H9 (cell line): ENCODE data around the gene BPIFA3. TPM values are rescaled to one million over a fixed set of nuclear protein-coding genes. Genes with fewer than 3 reads are reported as not detected.

Experiments
- DNase-seq: peaks from one replicate; pipeline ENCODE4 v3.0.0-alpha.2; 2017
- H2AFZ ChIP-seq: one replicate; pipeline ENCODE4 v1.6.1; 2013; ENCODE audit warnings: mild to moderate bottlenecking, low read length, control low read depth, moderate library complexity
- H2AK5ac ChIP-seq: 2 replicates; pipeline ENCODE4 v1.6.1; 2013; ENCODE audit warnings: low read length, control low read depth, mixed read lengths; ENCODE audit not compliant: insufficient read length
- H2BK120ac ChIP-seq: one replicate; pipeline ENCODE4 v1.6.1; 2013; ENCODE audit warnings: low read depth, mild to moderate bottlenecking, low read length, control low read depth, inconsistent platforms; ENCODE audit not compliant: poor library complexity, severe bottlenecking
- H2BK12ac ChIP-seq: 2 replicates; pipeline ENCODE4 v1.6.1; 2013; ENCODE audit warnings: low read length, control low read depth, mixed read lengths, low read depth; ENCODE audit not compliant: insufficient read length
- H2BK15ac ChIP-seq: 2 replicates; pipeline ENCODE4 v1.6.1; 2013; ENCODE audit warnings: low read depth, low read length, control low read depth
- H2BK20ac ChIP-seq: one replicate; pipeline ENCODE4 v1.6.1; 2013; ENCODE audit warnings: low read depth, mild to moderate bottlenecking, low read length, control low read depth, inconsistent platforms; ENCODE audit not compliant: poor library complexity, severe bottlenecking
- H2BK5ac ChIP-seq: 2 replicates; pipeline ENCODE4 v1.6.1; 2013; ENCODE audit warnings: low read length, control low read depth, mixed read lengths; ENCODE audit not compliant: insufficient read length
- H3K14ac ChIP-seq: 2 replicates; pipeline ENCODE4 v1.6.1; 2013; ENCODE audit warnings: low read length, control low read depth; ENCODE audit not compliant: insufficient read depth
- H3K18ac ChIP-seq: 2 replicates; pipeline ENCODE4 v1.6.1; 2013; ENCODE audit warnings: low read depth, mild to moderate bottlenecking, mixed read lengths, low read length, control low read depth; ENCODE audit not compliant: insufficient read length
- H3K23ac ChIP-seq: 2 replicates; pipeline ENCODE4 v1.6.1; 2013; ENCODE audit warnings: low read length, control low read depth, mixed read lengths, low read depth; ENCODE audit not compliant: insufficient read length
- H3K23me2 ChIP-seq: 2 replicates; pipeline ENCODE4 v1.6.1; 2013; ENCODE audit warnings: low read depth, mild to moderate bottlenecking, mixed read lengths, low read length, control low read depth; ENCODE audit not compliant: insufficient read length, poor library complexity, severe bottlenecking
- H3K27ac ChIP-seq: 2 replicates; pipeline ENCODE4 v1.5.1; 2013; ENCODE audit warnings: low read length, control low read depth, mixed read lengths, low read depth; ENCODE audit not compliant: insufficient read length
- H3K27me3 ChIP-seq: 2 replicates; pipeline ENCODE4 v1.6.1; 2013; ENCODE audit warnings: low read length, control low read depth, inconsistent platforms; ENCODE audit not compliant: insufficient read depth
- H3K4ac ChIP-seq: 2 replicates; pipeline ENCODE4 v1.6.1; 2013; ENCODE audit warnings: low read depth, mild to moderate bottlenecking, control low read depth, inconsistent platforms, low read length, moderate library complexity
- H3K4me1 ChIP-seq: 2 replicates; pipeline ENCODE4 v1.6.1; 2013; ENCODE audit warnings: low read length, control low read depth, inconsistent platforms; ENCODE audit not compliant: insufficient read depth
- H3K4me2 ChIP-seq: 2 replicates; pipeline ENCODE4 v1.6.1; 2013; ENCODE audit warnings: low read length, control low read depth, mixed read lengths; ENCODE audit not compliant: insufficient read length, insufficient read depth
- H3K56ac ChIP-seq: 2 replicates; pipeline ENCODE4 v1.6.1; 2013; ENCODE audit warnings: low read depth, mild to moderate bottlenecking, mixed read lengths, low read length, control low read depth; ENCODE audit not compliant: insufficient read length
- H3K79me1 ChIP-seq: 2 replicates; pipeline ENCODE4 v1.6.1; 2013; ENCODE audit warnings: low read depth, mild to moderate bottlenecking, moderate library complexity, low read length, control low read depth, inconsistent platforms; ENCODE audit not compliant: insufficient read depth, poor library complexity, severe bottlenecking
- H3K79me2 ChIP-seq: 2 replicates; pipeline ENCODE4 v1.6.1; 2013; ENCODE audit warnings: low read length, control low read depth, inconsistent platforms; ENCODE audit not compliant: insufficient read depth
- H3K9ac ChIP-seq: 2 replicates; pipeline ENCODE4 v1.6.1; 2013; ENCODE audit warnings: low read length, control low read depth, mixed read lengths; ENCODE audit not compliant: insufficient read length; ENCODE audit errors: extremely low read depth
- H3K9me3 ChIP-seq: one replicate; pipeline ENCODE4 v1.6.1; 2013; ENCODE audit warnings: low read depth, low read length, inconsistent platforms; ENCODE audit not compliant: control insufficient read depth
- H3T11ph ChIP-seq: one replicate; pipeline ENCODE4 v1.6.1; 2013; ENCODE audit warnings: mild to moderate bottlenecking, low read length, control low read depth, inconsistent platforms
- H4K20me1 ChIP-seq: one replicate; pipeline ENCODE4 v1.6.1; 2013; ENCODE audit not compliant: control insufficient read depth, insufficient read length, insufficient read depth
- H4K5ac ChIP-seq: 2 replicates; pipeline ENCODE4 v1.6.1; 2013; ENCODE audit warnings: low read depth, mild to moderate bottlenecking, mixed read lengths, low read length, control low read depth; ENCODE audit not compliant: insufficient read length
- H4K8ac ChIP-seq: replicated peaks from 2 replicates; pipeline ENCODE4 v1.6.1; 2013; ENCODE audit warnings: low read length, control low read depth, mixed read lengths, low read depth; ENCODE audit not compliant: insufficient read length
- H4K91ac ChIP-seq: 2 replicates; pipeline ENCODE4 v1.6.1; 2013; ENCODE audit warnings: low read depth, mild to moderate bottlenecking, moderate library complexity, mixed read lengths, low read length, control low read depth; ENCODE audit not compliant: insufficient read length
- H3K27ac Mint-ChIP-seq, 3 experiments: 2 replicates in 2 of 3; 3 replicates in 1 of 3; pipeline ENCODE4 v1.8.0; 2020 to 2021; ENCODE audit warnings: mixed read lengths in 3 of 3, mild to moderate bottlenecking in 1 of 3, moderate library complexity in 1 of 3
- H3K27me3 Mint-ChIP-seq: 2 replicates; pipeline ENCODE4 v1.8.0; 2021; ENCODE audit warnings: low read depth, mild to moderate bottlenecking, moderate library complexity, mixed read lengths
- H3K36me3 Mint-ChIP-seq, 3 experiments: 2 replicates in 2 of 3; 3 replicates in 1 of 3; pipeline ENCODE4 v1.8.0; 2020 to 2021; ENCODE audit warnings: low read depth in 3 of 3, mixed read lengths in 3 of 3; ENCODE audit not compliant: insufficient read depth in 1 of 3
- H3K4me1 Mint-ChIP-seq, 2 experiments: 2 replicates each; pipeline ENCODE4 v1.8.0; 2020; ENCODE audit warnings: mixed read lengths in 2 of 2
- H3K4me3 Mint-ChIP-seq, 2 experiments: 2 replicates in 1 of 2; 3 replicates in 1 of 2; pipeline ENCODE4 v1.8.0; 2020 to 2021; ENCODE audit warnings: mild to moderate bottlenecking in 2 of 2, mixed read lengths in 2 of 2, moderate library complexity in 1 of 2
- H3K9me3 Mint-ChIP-seq, 2 experiments: 2 replicates in 1 of 2; 3 replicates in 1 of 2; pipeline ENCODE4 v1.8.0; 2020; ENCODE audit warnings: mild to moderate bottlenecking in 2 of 2, mixed read lengths in 2 of 2, moderate library complexity in 1 of 2
- WGBS: extraction: QIAGEN DNeasy Blood & Tissue Kit; methylation state at CpG from one replicate; pipeline ENCODE4 v1.1.7; 2013; ENCODE audit warnings: missing lambda C conversion rate, low lambda C conversion rate, mixed read lengths; ENCODE audit not compliant: insufficient read length; ENCODE audit errors: extremely low coverage; 5-methylcytosine and 5-hydroxymethylcytosine counted together
- total RNA-seq: library from RNA; stranded (reverse); gene quantifications from 2 replicates; pipeline ENCODE4 v1.2.1, GENCODE V29; 2021
- TF ChIP-seq, protein P1 (sequence below): fragments of 200-600 bp; sonication (generic); conservative IDR thresholded peaks from 3 replicates; pipeline ENCODE4 v1.8.0; 2021; ENCODE audit warnings: antibody characterized with exemption, mild to moderate bottlenecking

BPIFA3 gene
- total RNA-seq, 1 experiment from 2014 or later = not detected

DNA sequence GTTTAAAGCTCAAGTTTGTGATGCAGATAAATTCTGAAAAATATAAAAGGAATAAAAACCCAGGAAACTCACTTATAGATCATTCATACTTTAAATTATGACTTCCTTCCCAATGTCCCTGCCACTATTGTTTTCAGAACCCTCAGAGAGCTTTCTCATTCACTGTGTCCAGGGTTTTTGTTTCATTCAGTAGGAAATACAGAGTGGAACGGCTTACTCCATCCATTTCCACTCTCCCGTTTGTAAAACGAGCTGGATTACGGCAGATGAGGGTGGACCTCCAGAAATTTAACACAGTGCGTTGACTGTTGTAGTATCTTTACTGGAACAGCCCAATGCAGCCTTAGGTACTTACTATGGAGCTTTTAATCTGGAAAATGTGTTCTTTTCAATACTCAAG, 42.2 kb downstream of the BPIFA3 start:
- Histone ChIP-seq H4K8ac (no peak overlapping the region), H2BK20ac (no peak overlapping the region), H4K5ac (no peak overlapping the region), H3K27ac (no peak overlapping the region), H2BK5ac (no peak overlapping the region), H4K91ac (no peak overlapping the region), H3K4ac (no peak overlapping the region), H3K4me1 (no peaks in the 10 kb centered on the region), H3K18ac (no peak overlapping the region), H3K9me3 (no peaks in the 10 kb centered on the region), H3K14ac (no peak overlapping the region), H2AFZ (no peak overlapping the region), H3K27me3 (no peaks in the 10 kb centered on the region), H2AK5ac (no peak overlapping the region), H3K9ac (no peak overlapping the region), H3K56ac (no peak overlapping the region), H3K23ac (no peak overlapping the region), H3K79me2 (no peaks in the 10 kb centered on the region), H2BK15ac (no peak overlapping the region), H3T11ph (no peak overlapping the region), H3K79me1 (no peaks in the 10 kb centered on the region), H4K20me1 (no peaks in the 10 kb centered on the region), H2BK12ac (no peak overlapping the region), H2BK120ac (no peak overlapping the region), H3K4me2 (no peak overlapping the region), H3K23me2 (no peaks in the 10 kb centered on the region)
- TF ChIP-seq, protein P1, sequence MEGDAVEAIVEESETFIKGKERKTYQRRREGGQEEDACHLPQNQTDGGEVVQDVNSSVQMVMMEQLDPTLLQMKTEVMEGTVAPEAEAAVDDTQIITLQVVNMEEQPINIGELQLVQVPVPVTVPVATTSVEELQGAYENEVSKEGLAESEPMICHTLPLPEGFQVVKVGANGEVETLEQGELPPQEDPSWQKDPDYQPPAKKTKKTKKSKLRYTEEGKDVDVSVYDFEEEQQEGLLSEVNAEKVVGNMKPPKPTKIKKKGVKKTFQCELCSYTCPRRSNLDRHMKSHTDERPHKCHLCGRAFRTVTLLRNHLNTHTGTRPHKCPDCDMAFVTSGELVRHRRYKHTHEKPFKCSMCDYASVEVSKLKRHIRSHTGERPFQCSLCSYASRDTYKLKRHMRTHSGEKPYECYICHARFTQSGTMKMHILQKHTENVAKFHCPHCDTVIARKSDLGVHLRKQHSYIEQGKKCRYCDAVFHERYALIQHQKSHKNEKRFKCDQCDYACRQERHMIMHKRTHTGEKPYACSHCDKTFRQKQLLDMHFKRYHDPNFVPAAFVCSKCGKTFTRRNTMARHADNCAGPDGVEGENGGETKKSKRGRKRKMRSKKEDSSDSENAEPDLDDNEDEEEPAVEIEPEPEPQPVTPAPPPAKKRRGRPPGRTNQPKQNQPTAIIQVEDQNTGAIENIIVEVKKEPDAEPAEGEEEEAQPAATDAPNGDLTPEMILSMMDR = no peak
- no CpG with 5 or more reads among the region's 5 CpGs for WGBS
- Mint-ChIP-seq H3K9me3 (no peaks in the 10 kb centered on the region; a peak in 1 of 5 replicates), H3K27ac (no peak overlapping the region), H3K36me3 (no peaks in the 10 kb centered on the region), H3K4me3 (no peak overlapping the region), H3K27me3 (peaks cover 20% of the 10 kb centered on the region), H3K4me1 (no peaks in the 10 kb centered on the region)
- DNase-seq = no peak
